PC-3 (cell line): ENCODE measurements around the gene HYLS1.

ENCODE experiments used
- CTCF ChIP-seq: fragments of 300-600 bp; sonication (generic); conservative IDR thresholded peaks from 2 replicates; pipeline ENCODE4 v1.5.1; 2017; ENCODE audit warnings: antibody characterized with exemption, low read depth, mild to moderate bottlenecking, low read length
- EZH2 ChIP-seq: fragments of 300-600 bp; sonication (generic); IDR thresholded peaks from one replicate; pipeline ENCODE4 v1.6.1; 2017; ENCODE audit warnings: antibody characterized with exemption, mild to moderate bottlenecking, low read length; ENCODE audit not compliant: unreplicated experiment

DNA sequence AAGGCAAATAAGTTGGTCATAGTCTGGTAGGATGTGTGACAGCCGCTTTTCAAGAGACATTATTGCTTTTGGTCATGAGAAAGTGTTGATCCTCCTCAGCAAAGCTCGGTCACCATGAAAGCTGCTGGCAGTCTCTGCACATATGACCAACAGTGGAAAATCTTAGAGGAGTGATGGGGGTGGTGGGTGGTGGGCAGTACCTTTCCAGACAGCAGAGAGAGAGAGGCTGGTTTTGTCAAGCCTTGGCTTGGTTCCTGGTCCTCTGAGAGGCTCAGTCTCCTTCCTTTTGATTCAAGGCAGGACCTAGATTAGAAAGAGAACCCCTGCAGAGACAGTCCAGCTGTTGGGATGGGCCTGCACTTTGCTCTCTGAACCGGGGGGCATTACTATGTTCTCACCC is 38.3 kb downstream of the HYLS1 start:
- no peak for TF ChIP-seq CTCF
- TF ChIP-seq EZH2: no peak
